Measurements from ENCODE around the gene KRTAP5-11. TPM values are rescaled to one million over a fixed set of nuclear protein-coding genes. Genes with fewer than 3 reads are reported as not detected.

The KRTAP5-11 gene
- total RNA-seq, 1 donor from 2014 or later, result not detected

DNA sequence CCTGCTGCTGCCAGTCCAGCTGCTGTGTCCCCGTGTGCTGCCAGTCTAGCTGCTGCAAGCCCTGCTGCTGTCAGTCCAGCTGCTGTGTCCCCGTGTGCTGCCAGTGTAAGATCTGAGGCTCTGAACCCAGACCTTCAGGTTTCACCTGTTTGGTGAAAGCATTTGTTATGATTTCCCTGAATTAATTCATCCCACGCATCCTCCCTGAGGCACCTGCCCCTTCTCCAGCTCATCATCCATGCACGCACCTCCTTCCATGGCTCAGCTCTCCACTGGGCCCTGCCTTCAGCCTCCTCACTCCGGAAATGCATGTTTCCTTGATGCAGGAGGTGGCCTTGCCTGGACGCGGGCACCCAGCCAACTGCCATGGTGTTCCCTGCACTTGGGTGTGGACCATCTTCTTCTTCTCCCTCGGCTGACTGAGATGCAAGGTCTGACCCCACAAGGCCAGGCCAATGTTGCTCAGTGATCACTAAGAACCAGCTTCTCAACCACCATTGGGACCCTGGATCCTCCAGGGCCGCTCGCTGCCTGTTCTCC is 16.5 kb downstream of the KRTAP5-11 start:
- DNase-seq, result no peak
- TF ChIP-seq, protein P1, sequence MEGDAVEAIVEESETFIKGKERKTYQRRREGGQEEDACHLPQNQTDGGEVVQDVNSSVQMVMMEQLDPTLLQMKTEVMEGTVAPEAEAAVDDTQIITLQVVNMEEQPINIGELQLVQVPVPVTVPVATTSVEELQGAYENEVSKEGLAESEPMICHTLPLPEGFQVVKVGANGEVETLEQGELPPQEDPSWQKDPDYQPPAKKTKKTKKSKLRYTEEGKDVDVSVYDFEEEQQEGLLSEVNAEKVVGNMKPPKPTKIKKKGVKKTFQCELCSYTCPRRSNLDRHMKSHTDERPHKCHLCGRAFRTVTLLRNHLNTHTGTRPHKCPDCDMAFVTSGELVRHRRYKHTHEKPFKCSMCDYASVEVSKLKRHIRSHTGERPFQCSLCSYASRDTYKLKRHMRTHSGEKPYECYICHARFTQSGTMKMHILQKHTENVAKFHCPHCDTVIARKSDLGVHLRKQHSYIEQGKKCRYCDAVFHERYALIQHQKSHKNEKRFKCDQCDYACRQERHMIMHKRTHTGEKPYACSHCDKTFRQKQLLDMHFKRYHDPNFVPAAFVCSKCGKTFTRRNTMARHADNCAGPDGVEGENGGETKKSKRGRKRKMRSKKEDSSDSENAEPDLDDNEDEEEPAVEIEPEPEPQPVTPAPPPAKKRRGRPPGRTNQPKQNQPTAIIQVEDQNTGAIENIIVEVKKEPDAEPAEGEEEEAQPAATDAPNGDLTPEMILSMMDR (IDR thresholded peaks at IDR 0.05; ENCODE audit: partially characterized antibody, unreplicated experiment), result no peak
- Mint-ChIP-seq H3K4me1 (ENCODE audit: low read depth, unreplicated experiment) (peaks cover 18% of the 10 kb centered on the region), H3K9me3 (ENCODE audit: unreplicated experiment) (peaks cover 23% of the 10 kb centered on the region), H3K4me3 (ENCODE audit: unreplicated experiment) (no peak overlapping the region), H3K27ac (ENCODE audit: unreplicated experiment) (no peak overlapping the region), H3K27me3 (ENCODE audit: unreplicated experiment) (peaks cover 12% of the 10 kb centered on the region), H3K36me3 (ENCODE audit: unreplicated experiment) (peaks cover 10% of the 10 kb centered on the region)

DNA sequence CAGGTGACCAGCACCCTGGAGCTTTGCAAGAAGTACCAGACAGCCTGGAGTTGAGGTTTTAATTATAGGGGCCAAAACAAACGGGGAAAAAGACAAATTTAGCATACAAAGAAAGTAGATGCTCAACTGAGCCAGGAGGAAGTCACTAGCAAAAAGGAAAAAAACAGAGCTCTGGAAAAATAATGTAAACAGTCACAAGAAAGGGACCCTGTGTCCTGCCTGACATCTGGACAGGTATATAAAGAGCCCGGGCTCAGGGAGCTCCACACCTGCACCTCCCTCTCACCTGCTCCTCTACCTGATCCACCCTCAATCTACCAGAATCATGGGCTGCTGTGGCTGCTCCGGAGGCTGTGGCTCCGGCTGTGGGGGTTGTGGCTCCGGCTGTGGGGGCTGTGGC is 17.4 kb downstream of the KRTAP5-11 start, which contains the start of gene KRTAP5-10:
Gene KRTAP5-10 (plus strand): TSS at position 301 of the 400 bp plus-strand sequence. CDS start 25 bp downstream, at position 326.
- TF ChIP-seq, protein P1 (IDR thresholded peaks at IDR 0.05; ENCODE audit: partially characterized antibody, unreplicated experiment), result no peak
- H3K27ac Mint-ChIP-seq (ENCODE audit: unreplicated experiment), result no peak within 1 kb of the TSS
- H3K9me3 Mint-ChIP-seq (ENCODE audit: unreplicated experiment), result peaks cover 23% of the 10 kb centered on the region
- no peak within 1 kb of the TSS for H3K4me3 Mint-ChIP-seq (ENCODE audit: unreplicated experiment)
- peaks cover 10% of the 10 kb centered on the region for H3K36me3 Mint-ChIP-seq (ENCODE audit: unreplicated experiment)
- H3K4me1 Mint-ChIP-seq (ENCODE audit: low read depth, unreplicated experiment), result peaks cover 13% of the 10 kb centered on the region
- DNase-seq, result no peak
- H3K27me3 Mint-ChIP-seq (ENCODE audit: unreplicated experiment), result peaks cover 12% of the 10 kb centered on the region

DNA sequence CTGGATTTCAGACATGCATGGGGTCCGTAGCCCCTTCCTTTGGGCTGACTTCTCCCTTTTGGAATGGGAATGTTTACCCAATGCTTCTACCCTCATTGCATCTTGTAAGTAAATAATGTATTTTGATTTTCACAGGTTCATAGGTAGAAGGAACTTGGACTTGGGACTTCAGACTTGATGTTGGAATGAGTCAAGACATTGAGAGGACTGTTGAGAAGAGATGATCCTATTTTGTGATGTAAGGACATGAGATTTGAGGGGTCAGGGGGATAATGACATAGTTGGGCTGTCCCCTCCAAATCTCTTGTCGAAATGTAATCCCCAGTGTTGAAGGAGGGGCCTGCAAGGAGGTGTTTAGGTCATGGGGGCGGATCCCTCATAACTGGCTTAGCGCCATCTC is 18.2 kb downstream of the KRTAP5-11 start:
- Mint-ChIP-seq H3K27me3 (ENCODE audit: unreplicated experiment) (peaks cover 12% of the 10 kb centered on the region), H3K27ac (ENCODE audit: unreplicated experiment) (no peak overlapping the region), H3K4me3 (ENCODE audit: unreplicated experiment) (no peak overlapping the region), H3K9me3 (ENCODE audit: unreplicated experiment) (peaks cover 23% of the 10 kb centered on the region), H3K36me3 (ENCODE audit: unreplicated experiment) (peaks cover 10% of the 10 kb centered on the region), H3K4me1 (ENCODE audit: low read depth, unreplicated experiment) (peaks cover 13% of the 10 kb centered on the region)
- TF ChIP-seq, protein P1 (IDR thresholded peaks at IDR 0.05; ENCODE audit: partially characterized antibody, unreplicated experiment), result no peak
- no peak for DNase-seq

- peaks cover 15% of the 10 kb centered on the region for H3K36me3 Mint-ChIP-seq (ENCODE audit: unreplicated experiment)
- TF ChIP-seq, protein P1 (IDR thresholded peaks at IDR 0.05; ENCODE audit: partially characterized antibody, unreplicated experiment), result no peak
- peaks cover 19% of the 10 kb centered on the region for H3K9me3 Mint-ChIP-seq (ENCODE audit: unreplicated experiment)
- no peak overlapping the region for H3K27ac Mint-ChIP-seq (ENCODE audit: unreplicated experiment)
- peaks cover 12% of the 10 kb centered on the region for H3K27me3 Mint-ChIP-seq (ENCODE audit: unreplicated experiment)
- no peak overlapping the region for H3K4me3 Mint-ChIP-seq (ENCODE audit: unreplicated experiment)
- peaks cover 13% of the 10 kb centered on the region for H3K4me1 Mint-ChIP-seq (ENCODE audit: low read depth, unreplicated experiment)
- DNase-seq, result no peak
Measured at GRCh38 chr11:71563406-71563805, 19.3 kb downstream of the KRTAP5-11 start.

- no peak for DNase-seq
- no peak overlapping the region for H3K4me3 Mint-ChIP-seq (ENCODE audit: unreplicated experiment)
- H3K36me3 Mint-ChIP-seq (ENCODE audit: unreplicated experiment), result peaks cover 15% of the 10 kb centered on the region
- H3K27ac Mint-ChIP-seq (ENCODE audit: unreplicated experiment), result no peak overlapping the region
- peaks cover 16% of the 10 kb centered on the region for H3K9me3 Mint-ChIP-seq (ENCODE audit: unreplicated experiment)
- TF ChIP-seq, protein P1 (IDR thresholded peaks at IDR 0.05; ENCODE audit: partially characterized antibody, unreplicated experiment), result no peak
- H3K27me3 Mint-ChIP-seq (ENCODE audit: unreplicated experiment), result peaks cover 10% of the 10 kb centered on the region
- peaks cover 12% of the 10 kb centered on the region for H3K4me1 Mint-ChIP-seq (ENCODE audit: low read depth, unreplicated experiment)
Measured at GRCh38 chr11:71562120-71562519, 20.6 kb downstream of the KRTAP5-11 start.
